DOHH2 (cell line): Measurements from ENCODE around the gene TAX1BP3.

Experiments
- H3F3A ChIP-seq: fragments of 200-600 bp; sonication (generic), shearing (Covaris generic); 2 replicates; pipeline ENCODE4 v1.6.0; 2016; ENCODE audit warnings: antibody characterized with exemption, mild to moderate bottlenecking; ENCODE audit not compliant: control insufficient read depth, insufficient read depth
- H3K27ac ChIP-seq: fragments of 200-600 bp; sonication (generic); 2 replicates; pipeline ENCODE4 v1.5.1; 2014; ENCODE audit warnings: low read depth, mild to moderate bottlenecking, low read length, moderate library complexity
- H3K27me3 ChIP-seq: fragments of 200-600 bp; sonication (generic); 2 replicates; pipeline ENCODE4 v1.6.1; 2014; ENCODE audit warnings: mild to moderate bottlenecking, low read length, mixed read lengths; ENCODE audit not compliant: control insufficient read depth
- H3K36me3 ChIP-seq: fragments of 200-600 bp; sonication (generic); 2 replicates; pipeline ENCODE4 v1.6.1; 2014; ENCODE audit warnings: mild to moderate bottlenecking, low read length, moderate library complexity, mixed read lengths; ENCODE audit not compliant: control insufficient read depth
- H3K4me1 ChIP-seq: fragments of 200-600 bp; sonication (generic); 2 replicates; pipeline ENCODE4 v1.6.1; 2014; ENCODE audit warnings: mild to moderate bottlenecking, low read length, mixed read lengths; ENCODE audit not compliant: control insufficient read depth
- H3K4me2 ChIP-seq: fragments of 200-600 bp; sonication (generic); 2 replicates; pipeline ENCODE4 v1.6.0; 2014; ENCODE audit warnings: mild to moderate bottlenecking, low read length, moderate library complexity
- H3K4me3 ChIP-seq: fragments of 200-600 bp; sonication (generic); 2 replicates; pipeline ENCODE4 v1.5.1; 2014; ENCODE audit warnings: mild to moderate bottlenecking, low read length, mixed read lengths
- H3K79me2 ChIP-seq: fragments of 200-600 bp; sonication (generic); 2 replicates; pipeline ENCODE4 v1.6.1; 2014; ENCODE audit warnings: mild to moderate bottlenecking, low read length, mixed read lengths; ENCODE audit not compliant: control insufficient read depth
- H3K9me2 ChIP-seq: fragments of 200-600 bp; sonication (generic); replicated peaks from 2 replicates; pipeline ENCODE4 v1.6.1; 2014; ENCODE audit warnings: mild to moderate bottlenecking, low read length, mixed read lengths; ENCODE audit not compliant: control insufficient read depth
- H3K9me3 ChIP-seq: fragments of 200-600 bp; sonication (generic); 2 replicates; pipeline ENCODE4 v1.6.1; 2014; ENCODE audit warnings: antibody characterized with exemption, low read length, mixed read lengths; ENCODE audit not compliant: control insufficient read depth, insufficient read depth
- H4K20me1 ChIP-seq: fragments of 200-600 bp; sonication (generic); 2 replicates; pipeline ENCODE4 v1.6.0; 2014; ENCODE audit warnings: low read depth, mild to moderate bottlenecking, antibody characterized with exemption, low read length, moderate library complexity; ENCODE audit not compliant: control insufficient read depth, insufficient read depth
- CTCF ChIP-seq: fragments of 200-600 bp; sonication (generic); IDR thresholded peaks from one replicate; pipeline ENCODE4 v1.5.1; 2014; ENCODE audit warnings: antibody characterized with exemption, mild to moderate bottlenecking, low read depth, low read length; ENCODE audit not compliant: poor library complexity, severe bottlenecking
- EZH2phosphoT487 ChIP-seq: fragments of 200-600 bp; sonication (generic); IDR thresholded peaks from 2 replicates; pipeline ENCODE4 v1.6.1; 2017; ENCODE audit warnings: borderline replicate concordance, mild to moderate bottlenecking, antibody characterized with exemption, low read length, moderate library complexity, mixed read lengths

TAX1BP3 gene

GRCh38 chr17:3693141-3693540, 24.8 kb upstream of the TAX1BP3 start:
- Histone ChIP-seq H3K4me1 (peaks cover 67% of the 10 kb centered on the region), H4K20me1 (peaks cover 5% of the 10 kb centered on the region; the same call in 1 of the 2 replicates), H3K36me3 (peaks cover 61% of the 10 kb centered on the region), H3K4me3 (peak overlapping the region; percentile 71), H3K9me3 (peaks cover 1% of the 10 kb centered on the region), H3F3A (peaks cover 9% of the 10 kb centered on the region), H3K9me2 (no peaks in the 10 kb centered on the region), H3K27ac (peak overlapping the region; percentile 49), H3K27me3 (no peaks in the 10 kb centered on the region), H3K79me2 (peaks cover 71% of the 10 kb centered on the region), H3K4me2 (peak overlapping the region; percentile 57)
- TF ChIP-seq CTCF (no peak), EZH2phosphoT487 (no peak)

- Histone ChIP-seq H3K27ac (peak overlapping the region; percentile 49), H3K9me3 (no peaks in the 10 kb centered on the region), H3K9me2 (no peaks in the 10 kb centered on the region), H3K4me3 (peak overlapping the region; percentile 71), H4K20me1 (peaks cover 5% of the 10 kb centered on the region; the same call in 1 of the 2 replicates), H3K36me3 (peaks cover 63% of the 10 kb centered on the region), H3K27me3 (no peaks in the 10 kb centered on the region), H3K4me1 (peaks cover 71% of the 10 kb centered on the region), H3F3A (peaks cover 11% of the 10 kb centered on the region), H3K79me2 (peaks cover 71% of the 10 kb centered on the region), H3K4me2 (peak overlapping the region; percentile 57)
- TF ChIP-seq CTCF = peak; percentile 44
- TF ChIP-seq EZH2phosphoT487 = no peak
Observed at GRCh38 chr17:3692346-3692745, 24.0 kb upstream of the TAX1BP3 start.

- peaks cover 64% of the 10 kb centered on the region for H3K4me1 ChIP-seq
- H3K4me2 ChIP-seq = peak overlapping the region; percentile 75
- peaks cover 71% of the 10 kb centered on the region for H3K79me2 ChIP-seq
- no peaks in the 10 kb centered on the region for H3K27me3 ChIP-seq
- peaks cover 63% of the 10 kb centered on the region for H3K36me3 ChIP-seq
- H4K20me1 ChIP-seq = peaks cover 5% of the 10 kb centered on the region; the same call in 1 of the 2 replicates
- H3K9me3 ChIP-seq = no peaks in the 10 kb centered on the region
- H3K4me3 ChIP-seq = peak overlapping the region; percentile 32
- TF ChIP-seq CTCF (peak; percentile 36), EZH2phosphoT487 (no peak)
- peaks cover 11% of the 10 kb centered on the region for H3F3A ChIP-seq
- peak overlapping the region; percentile 89 for H3K27ac ChIP-seq
- no peaks in the 10 kb centered on the region for H3K9me2 ChIP-seq
Observed at GRCh38 chr17:3691617-3692067, 23.3 kb upstream of the TAX1BP3 start.
